ENCODE data around the gene FBXO11. TPM values are rescaled to one million over a fixed set of nuclear protein-coding genes. Genes with fewer than 3 reads are reported as not detected.

FBXO11 gene
- total RNA-seq, 1 experiment from 2014 or later = 58.9 TPM

- TF ChIP-seq, protein P1, sequence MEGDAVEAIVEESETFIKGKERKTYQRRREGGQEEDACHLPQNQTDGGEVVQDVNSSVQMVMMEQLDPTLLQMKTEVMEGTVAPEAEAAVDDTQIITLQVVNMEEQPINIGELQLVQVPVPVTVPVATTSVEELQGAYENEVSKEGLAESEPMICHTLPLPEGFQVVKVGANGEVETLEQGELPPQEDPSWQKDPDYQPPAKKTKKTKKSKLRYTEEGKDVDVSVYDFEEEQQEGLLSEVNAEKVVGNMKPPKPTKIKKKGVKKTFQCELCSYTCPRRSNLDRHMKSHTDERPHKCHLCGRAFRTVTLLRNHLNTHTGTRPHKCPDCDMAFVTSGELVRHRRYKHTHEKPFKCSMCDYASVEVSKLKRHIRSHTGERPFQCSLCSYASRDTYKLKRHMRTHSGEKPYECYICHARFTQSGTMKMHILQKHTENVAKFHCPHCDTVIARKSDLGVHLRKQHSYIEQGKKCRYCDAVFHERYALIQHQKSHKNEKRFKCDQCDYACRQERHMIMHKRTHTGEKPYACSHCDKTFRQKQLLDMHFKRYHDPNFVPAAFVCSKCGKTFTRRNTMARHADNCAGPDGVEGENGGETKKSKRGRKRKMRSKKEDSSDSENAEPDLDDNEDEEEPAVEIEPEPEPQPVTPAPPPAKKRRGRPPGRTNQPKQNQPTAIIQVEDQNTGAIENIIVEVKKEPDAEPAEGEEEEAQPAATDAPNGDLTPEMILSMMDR (IDR thresholded peaks at IDR 0.05) = no peak
- TF ChIP-seq TCF7L2 (IDR thresholded peaks at IDR 0.05; ENCODE audit: low read depth, low read length) (no peak), POLR2AphosphoS5 (IDR thresholded peaks at IDR 0.05; ENCODE audit: low read depth, low read length) (no peak)
- Histone ChIP-seq H3K4me1 (ENCODE audit: control insufficient read depth, insufficient read depth, low read length) (no peaks in the 10 kb centered on the region), H3K27ac (ENCODE audit: low read length) (no peak overlapping the region), H3K4me3 (ENCODE audit: low read depth in 2 of 2, low read length in 2 of 2) (no peak overlapping the region), H3K27me3 (ENCODE audit: control insufficient read depth, insufficient read depth, low read length) (no peaks in the 10 kb centered on the region), H3K9me3 (ENCODE audit: control insufficient read depth, insufficient read depth, low read depth, low read length) (no peaks in the 10 kb centered on the region), H3K36me3 (ENCODE audit: control insufficient read depth, insufficient read depth, low read length) (no peaks in the 10 kb centered on the region)
- intact Hi-C loops (cut with micrococcal nuclease; ENCODE audit: unreplicated experiment) = no loop called here
- ChIA-PET CTCF (interaction anchor here (0.6 kb wide), 1 partner anchor 101 kb away, joined by 3 read pairs; no protein-coding TSS in a partner anchor), POLR2A (no interaction called here)
- in situ Hi-C loops (cut with HindIII; ENCODE audit: low pct_unique_long_range_greater_than_20kb, low sequenced_read_pairs) = no loop called here
- DNase-seq (ENCODE audit: low read depth, low spot score) (no peak), ATAC-seq (no peak)
- no TSS peak for BruUV-seq (replicated peaks)
Measured at GRCh38 chr2:47774567-47774966, 131.7 kb downstream of the FBXO11 start.

GRCh38 chr2:47772343-47772742 lies 134.0 kb downstream of the FBXO11 start:
- ChIA-PET POLR2A (no interaction called here), CTCF (no interaction called here)
- Histone ChIP-seq H3K27me3 (ENCODE audit: control insufficient read depth, insufficient read depth, low read length) (no peaks in the 10 kb centered on the region), H3K4me1 (ENCODE audit: control insufficient read depth, insufficient read depth, low read length) (no peaks in the 10 kb centered on the region), H3K4me3 (ENCODE audit: low read depth in 2 of 2, low read length in 2 of 2) (no peak overlapping the region), H3K9me3 (ENCODE audit: control insufficient read depth, insufficient read depth, low read depth, low read length) (no peaks in the 10 kb centered on the region), H3K27ac (ENCODE audit: low read length) (no peak overlapping the region), H3K36me3 (ENCODE audit: control insufficient read depth, insufficient read depth, low read length) (no peaks in the 10 kb centered on the region)
- no TSS peak for BruUV-seq (replicated peaks)
- intact Hi-C loops (cut with micrococcal nuclease; ENCODE audit: unreplicated experiment) = no loop called here
- TF ChIP-seq POLR2AphosphoS5 (IDR thresholded peaks at IDR 0.05; ENCODE audit: low read depth, low read length) (no peak), SIN3A (IDR thresholded peaks at IDR 0.05; ENCODE audit: borderline replicate concordance, insufficient read depth, low read depth, low read length) (no peak), TCF7L2 (IDR thresholded peaks at IDR 0.05; ENCODE audit: low read depth, low read length) (no peak)
- TF ChIP-seq, protein P2, sequence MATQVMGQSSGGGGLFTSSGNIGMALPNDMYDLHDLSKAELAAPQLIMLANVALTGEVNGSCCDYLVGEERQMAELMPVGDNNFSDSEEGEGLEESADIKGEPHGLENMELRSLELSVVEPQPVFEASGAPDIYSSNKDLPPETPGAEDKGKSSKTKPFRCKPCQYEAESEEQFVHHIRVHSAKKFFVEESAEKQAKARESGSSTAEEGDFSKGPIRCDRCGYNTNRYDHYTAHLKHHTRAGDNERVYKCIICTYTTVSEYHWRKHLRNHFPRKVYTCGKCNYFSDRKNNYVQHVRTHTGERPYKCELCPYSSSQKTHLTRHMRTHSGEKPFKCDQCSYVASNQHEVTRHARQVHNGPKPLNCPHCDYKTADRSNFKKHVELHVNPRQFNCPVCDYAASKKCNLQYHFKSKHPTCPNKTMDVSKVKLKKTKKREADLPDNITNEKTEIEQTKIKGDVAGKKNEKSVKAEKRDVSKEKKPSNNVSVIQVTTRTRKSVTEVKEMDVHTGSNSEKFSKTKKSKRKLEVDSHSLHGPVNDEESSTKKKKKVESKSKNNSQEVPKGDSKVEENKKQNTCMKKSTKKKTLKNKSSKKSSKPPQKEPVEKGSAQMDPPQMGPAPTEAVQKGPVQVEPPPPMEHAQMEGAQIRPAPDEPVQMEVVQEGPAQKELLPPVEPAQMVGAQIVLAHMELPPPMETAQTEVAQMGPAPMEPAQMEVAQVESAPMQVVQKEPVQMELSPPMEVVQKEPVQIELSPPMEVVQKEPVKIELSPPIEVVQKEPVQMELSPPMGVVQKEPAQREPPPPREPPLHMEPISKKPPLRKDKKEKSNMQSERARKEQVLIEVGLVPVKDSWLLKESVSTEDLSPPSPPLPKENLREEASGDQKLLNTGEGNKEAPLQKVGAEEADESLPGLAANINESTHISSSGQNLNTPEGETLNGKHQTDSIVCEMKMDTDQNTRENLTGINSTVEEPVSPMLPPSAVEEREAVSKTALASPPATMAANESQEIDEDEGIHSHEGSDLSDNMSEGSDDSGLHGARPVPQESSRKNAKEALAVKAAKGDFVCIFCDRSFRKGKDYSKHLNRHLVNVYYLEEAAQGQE (IDR thresholded peaks at IDR 0.05; ENCODE audit: insufficient read depth in 1 of 2, low read depth in 2 of 2, low read length in 1 of 2) = no peak
- TF ChIP-seq, protein P1 (IDR thresholded peaks at IDR 0.05) = no peak
- ATAC-seq = no peak
- DNase-seq (ENCODE audit: low read depth, low spot score) = no peak
- in situ Hi-C loops (cut with HindIII; ENCODE audit: low pct_unique_long_range_greater_than_20kb, low sequenced_read_pairs) = no loop called here
